ENCODE results near the gene TMEM185B. TPM values are rescaled to one million over a fixed set of nuclear protein-coding genes. Genes with fewer than 3 reads are reported as not detected.

The TMEM185B gene
- total RNA-seq, 2 experiments from 2014 or later, result 16.7 to 17.2 TPM

DNA sequence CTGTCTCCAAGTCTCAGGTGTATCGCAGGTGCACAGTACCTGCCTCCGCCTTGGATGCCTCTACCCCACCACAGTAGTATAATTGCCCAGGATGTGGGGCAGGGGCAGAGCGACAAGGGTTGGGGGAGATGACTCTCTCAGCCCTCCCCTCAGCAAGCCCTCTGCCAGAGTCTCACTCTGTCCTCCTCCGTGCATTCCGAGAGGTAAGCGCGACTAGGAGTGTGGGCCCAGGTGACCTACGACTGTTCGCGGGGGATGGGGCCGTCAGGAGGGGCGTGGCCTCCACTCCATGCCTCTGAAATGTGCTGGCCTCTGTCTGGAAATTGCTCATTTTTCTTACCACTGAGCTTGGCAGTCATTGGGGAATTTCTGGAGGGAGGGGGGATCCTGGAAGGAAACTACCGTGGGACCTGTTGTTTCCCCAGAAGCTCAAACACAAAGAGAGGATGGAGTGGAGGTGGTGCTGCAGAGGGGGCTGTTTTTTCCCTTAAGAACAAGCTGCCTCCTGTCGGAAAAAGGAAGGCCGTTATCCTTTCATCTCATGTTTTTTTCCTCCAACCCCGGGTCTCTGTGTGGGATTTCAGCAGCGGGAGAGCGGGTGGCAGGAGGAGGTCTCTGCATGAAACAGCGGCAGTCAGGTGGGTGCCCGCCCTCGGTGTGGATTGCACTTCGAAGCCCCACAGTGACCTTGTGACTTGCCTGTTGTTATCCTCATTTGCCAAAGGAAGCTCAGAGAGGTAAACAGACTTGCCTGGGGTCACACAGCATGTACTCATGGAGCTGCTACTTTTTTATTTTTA, 16.5 kb upstream of the TMEM185B start:
- intact Hi-C loops (cut with micrococcal nuclease), result no loop called here
- POLR2A ChIA-PET, result interaction anchor here (1.1 to 1.3 kb wide), 2 partner anchors 9 to 15 kb away, joined by 3 read pairs; no protein-coding TSS in a partner anchor

DNA sequence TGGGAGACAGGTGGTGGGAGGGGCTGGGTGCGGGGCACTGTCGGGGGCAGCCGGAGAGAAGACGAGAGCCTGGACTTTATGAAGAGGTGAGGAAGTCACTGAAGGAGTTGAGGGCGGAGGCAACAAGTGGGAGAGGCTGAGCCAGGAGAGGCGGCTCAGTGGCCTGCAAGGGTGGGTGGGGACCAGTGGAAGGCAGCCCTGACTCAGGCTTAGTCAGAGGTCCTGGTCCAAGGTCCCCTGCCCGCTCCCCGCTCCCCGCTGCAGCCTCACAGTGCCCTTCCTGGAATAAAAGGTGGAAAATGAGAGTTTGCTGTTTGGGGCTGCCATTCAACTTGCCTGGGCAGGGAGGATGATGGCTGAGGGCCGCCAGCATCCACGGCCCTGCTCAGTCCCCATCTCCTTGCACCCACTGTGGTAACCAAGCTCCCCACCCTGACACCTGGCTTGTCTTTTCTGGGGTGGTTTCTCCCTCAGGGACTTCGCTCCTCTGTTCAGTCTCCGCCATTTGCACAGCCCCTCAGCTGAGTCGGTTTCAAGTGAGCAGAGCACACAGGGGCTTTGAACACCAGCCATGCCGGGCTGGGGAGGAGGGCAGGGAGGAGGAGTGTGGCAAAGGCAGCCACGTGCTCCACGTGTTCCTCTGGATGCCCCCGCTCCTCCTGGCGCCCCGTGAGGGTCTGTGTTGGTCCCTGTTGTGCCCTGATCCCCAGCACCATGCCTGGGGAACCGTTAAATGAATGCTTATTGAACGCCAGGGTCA, 15.7 kb upstream of the TMEM185B start:
- Mint-ChIP-seq H3K4me3 (no peak overlapping the region), H3K4me1 (ENCODE audit: low read depth) (peaks cover 5% of the 10 kb centered on the region), H3K36me3 (ENCODE audit: low read depth) (no peaks in the 10 kb centered on the region), H3K27ac (no peak overlapping the region), H3K9me3 (peaks cover 5% of the 10 kb centered on the region), H3K27me3 (no peaks in the 10 kb centered on the region)
- intact Hi-C loops (cut with micrococcal nuclease), result no loop called here
- POLR2A ChIA-PET, result interaction anchor here (1.1 kb wide), 1 partner anchor 9 kb away, joined by 3 read pairs; no protein-coding TSS in a partner anchor
- CTCF ChIA-PET, result no interaction called here
- no peak for DNase-seq
- TF ChIP-seq, protein P1, sequence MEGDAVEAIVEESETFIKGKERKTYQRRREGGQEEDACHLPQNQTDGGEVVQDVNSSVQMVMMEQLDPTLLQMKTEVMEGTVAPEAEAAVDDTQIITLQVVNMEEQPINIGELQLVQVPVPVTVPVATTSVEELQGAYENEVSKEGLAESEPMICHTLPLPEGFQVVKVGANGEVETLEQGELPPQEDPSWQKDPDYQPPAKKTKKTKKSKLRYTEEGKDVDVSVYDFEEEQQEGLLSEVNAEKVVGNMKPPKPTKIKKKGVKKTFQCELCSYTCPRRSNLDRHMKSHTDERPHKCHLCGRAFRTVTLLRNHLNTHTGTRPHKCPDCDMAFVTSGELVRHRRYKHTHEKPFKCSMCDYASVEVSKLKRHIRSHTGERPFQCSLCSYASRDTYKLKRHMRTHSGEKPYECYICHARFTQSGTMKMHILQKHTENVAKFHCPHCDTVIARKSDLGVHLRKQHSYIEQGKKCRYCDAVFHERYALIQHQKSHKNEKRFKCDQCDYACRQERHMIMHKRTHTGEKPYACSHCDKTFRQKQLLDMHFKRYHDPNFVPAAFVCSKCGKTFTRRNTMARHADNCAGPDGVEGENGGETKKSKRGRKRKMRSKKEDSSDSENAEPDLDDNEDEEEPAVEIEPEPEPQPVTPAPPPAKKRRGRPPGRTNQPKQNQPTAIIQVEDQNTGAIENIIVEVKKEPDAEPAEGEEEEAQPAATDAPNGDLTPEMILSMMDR (IDR thresholded peaks at IDR 0.05), result no peak
- no peak for ATAC-seq

More for the DNA sequence above, 16.5 kb upstream of the TMEM185B start:
- Mint-ChIP-seq H3K27ac (no peak overlapping the region), H3K9me3 (peaks cover 5% of the 10 kb centered on the region), H3K36me3 (ENCODE audit: low read depth) (no peaks in the 10 kb centered on the region), H3K27me3 (no peaks in the 10 kb centered on the region), H3K4me1 (ENCODE audit: low read depth) (peaks cover 5% of the 10 kb centered on the region), H3K4me3 (no peak overlapping the region)
- CTCF ChIA-PET, result interaction anchor here (1.0 to 1.6 kb wide), 2 partner anchors 65 to 416 kb away, joined by 3 to 4 read pairs; no protein-coding TSS in a partner anchor
- DNase-seq (no peak), ATAC-seq (no peak)
- TF ChIP-seq, protein P1 (IDR thresholded peaks at IDR 0.05), result no peak

DNA sequence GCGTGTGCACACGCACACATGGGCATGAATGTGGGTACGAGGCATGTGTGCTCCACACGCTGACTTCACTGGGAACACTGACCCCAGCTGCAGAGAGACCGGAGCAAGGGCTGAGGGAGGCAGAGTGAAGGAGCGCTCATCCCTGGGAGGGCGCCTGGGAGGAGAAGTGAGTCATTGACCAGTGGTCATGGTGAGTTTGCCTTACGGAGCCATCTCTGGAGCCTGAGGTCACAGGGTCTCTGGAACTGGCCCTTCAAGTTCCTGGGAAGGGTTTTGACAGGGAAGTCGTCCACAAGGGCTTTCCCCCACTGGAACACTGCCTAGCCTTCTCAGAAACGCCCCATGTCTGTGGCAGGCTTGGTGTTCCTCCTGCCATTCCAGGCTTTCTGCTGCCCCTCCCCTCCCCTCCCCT, 14.3 kb upstream of the TMEM185B start:
- Mint-ChIP-seq H3K4me3 (no peak overlapping the region), H3K36me3 (ENCODE audit: low read depth) (no peaks in the 10 kb centered on the region), H3K9me3 (peaks cover 2% of the 10 kb centered on the region), H3K4me1 (ENCODE audit: low read depth) (peaks cover 16% of the 10 kb centered on the region), H3K27ac (no peak overlapping the region), H3K27me3 (no peaks in the 10 kb centered on the region)
- DNase-seq (no peak), ATAC-seq (no peak)
- intact Hi-C loops (cut with micrococcal nuclease), result no loop called here
- TF ChIP-seq, protein P1 (IDR thresholded peaks at IDR 0.05), result no peak
- CTCF ChIA-PET, result interaction anchor here (1.0 kb wide), 1 partner anchor 76 kb away, joined by 3 read pairs; no protein-coding TSS in a partner anchor
- POLR2A ChIA-PET, result interaction anchor here (0.8 kb wide), 1 partner anchor 18 kb away, joined by 3 read pairs; no protein-coding TSS in a partner anchor

DNA sequence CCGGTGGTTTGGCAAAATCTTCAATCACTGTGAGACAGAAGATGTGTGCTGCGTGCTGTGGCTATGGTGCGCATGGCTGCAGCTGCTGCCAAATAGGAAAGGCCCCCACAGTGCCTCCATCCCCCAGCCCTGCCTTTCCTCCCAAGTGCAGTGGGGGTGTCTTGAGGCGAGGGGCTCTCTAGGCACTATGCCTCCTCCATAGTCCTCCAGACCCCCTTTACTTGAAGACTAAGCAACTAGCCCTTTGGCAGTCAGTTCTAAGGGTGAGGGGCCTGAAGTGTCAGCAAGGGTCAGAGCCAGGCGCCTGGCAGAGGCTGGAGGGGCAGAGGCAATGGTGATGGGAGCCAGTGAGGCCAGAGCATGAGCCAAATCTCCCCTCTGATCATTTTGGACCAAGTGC, 13.6 kb upstream of the TMEM185B start:
- no peak for DNase-seq
- CTCF ChIA-PET, result interaction anchor here (0.8 to 1.0 kb wide), 2 partner anchors 60 to 76 kb away, joined by 3 read pairs; no protein-coding TSS in a partner anchor
- Mint-ChIP-seq H3K4me1 (ENCODE audit: low read depth) (peaks cover 19% of the 10 kb centered on the region), H3K9me3 (peaks cover 2% of the 10 kb centered on the region), H3K27ac (no peak overlapping the region), H3K36me3 (ENCODE audit: low read depth) (no peaks in the 10 kb centered on the region), H3K27me3 (no peaks in the 10 kb centered on the region), H3K4me3 (no peak overlapping the region)
- intact Hi-C loops (cut with micrococcal nuclease), result no loop called here
- TF ChIP-seq, protein P1 (IDR thresholded peaks at IDR 0.05), result no peak
- no peak for ATAC-seq
- POLR2A ChIA-PET, result interaction anchor here (0.6 kb wide), 1 partner anchor 375 kb away, joined by 3 read pairs; no protein-coding TSS in a partner anchor

Measured in activated CD8-positive, alpha-beta T cell treated with anti-CD3 and anti-CD28 coated beads for 36 hours (primary cell).